ENCODE data around the gene TAF9B.
"Not testable (repeated sequence)": the region's sequence is repeated elsewhere in the genome, so short reads cannot be mapped to it uniquely, and the experiment has no call there.

DNA sequence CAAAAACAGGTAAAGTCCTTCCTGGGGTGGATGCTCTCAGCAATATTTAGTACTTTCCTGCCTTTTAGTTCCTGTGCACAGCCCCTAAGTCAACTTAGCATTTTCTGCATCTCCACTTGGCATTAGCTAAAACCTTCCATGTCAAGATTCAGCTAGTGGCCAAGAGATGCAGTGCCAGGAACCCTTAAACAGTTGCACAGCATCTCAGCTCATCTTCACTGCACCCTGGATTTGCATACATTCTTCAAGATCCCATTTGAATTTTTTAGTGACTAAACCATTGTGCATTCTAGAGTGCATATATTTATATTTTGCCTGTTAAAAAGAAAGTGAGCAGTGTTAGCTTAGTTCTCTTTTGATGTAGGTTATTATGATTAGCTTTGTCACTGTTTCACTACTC lies 13.7 kb downstream of the TAF9B start:
- TF ChIP-seq, protein P1, sequence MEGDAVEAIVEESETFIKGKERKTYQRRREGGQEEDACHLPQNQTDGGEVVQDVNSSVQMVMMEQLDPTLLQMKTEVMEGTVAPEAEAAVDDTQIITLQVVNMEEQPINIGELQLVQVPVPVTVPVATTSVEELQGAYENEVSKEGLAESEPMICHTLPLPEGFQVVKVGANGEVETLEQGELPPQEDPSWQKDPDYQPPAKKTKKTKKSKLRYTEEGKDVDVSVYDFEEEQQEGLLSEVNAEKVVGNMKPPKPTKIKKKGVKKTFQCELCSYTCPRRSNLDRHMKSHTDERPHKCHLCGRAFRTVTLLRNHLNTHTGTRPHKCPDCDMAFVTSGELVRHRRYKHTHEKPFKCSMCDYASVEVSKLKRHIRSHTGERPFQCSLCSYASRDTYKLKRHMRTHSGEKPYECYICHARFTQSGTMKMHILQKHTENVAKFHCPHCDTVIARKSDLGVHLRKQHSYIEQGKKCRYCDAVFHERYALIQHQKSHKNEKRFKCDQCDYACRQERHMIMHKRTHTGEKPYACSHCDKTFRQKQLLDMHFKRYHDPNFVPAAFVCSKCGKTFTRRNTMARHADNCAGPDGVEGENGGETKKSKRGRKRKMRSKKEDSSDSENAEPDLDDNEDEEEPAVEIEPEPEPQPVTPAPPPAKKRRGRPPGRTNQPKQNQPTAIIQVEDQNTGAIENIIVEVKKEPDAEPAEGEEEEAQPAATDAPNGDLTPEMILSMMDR (IDR thresholded peaks at IDR 0.05; ENCODE audit: low read depth, low read length), result not testable (repeated sequence)
- not testable (repeated sequence) for TF ChIP-seq EZH2phosphoT487 (IDR thresholded peaks at IDR 0.05; ENCODE audit: low read depth)
